Endothelial cell of umbilical vein (primary cell): ENCODE results near the gene KDM6B. TPM values are rescaled to one million over a fixed set of nuclear protein-coding genes. Genes with fewer than 3 reads are reported as not detected.

Source experiments
- BruUV-seq: library from RNA; stranded (reverse); fragments of 400-500 nt; replicated peaks from 2 replicates; lab custom pipeline; 2021; lab: Mats Ljungman, UMichigan
- CTCF ChIA-PET: fragments of 300-600, 350-600 bp; sonication (Branson Sonifier 250); formaldehyde crosslinking; loops from one replicate; lab custom pipeline; 2021; ENCODE audit warnings: antibody characterized with exemption, inconsistent platforms; lab: Charles Lee
- POLR2A ChIA-PET: fragments of 300-600, 350-600 bp; sonication (Branson Sonifier 250); formaldehyde crosslinking; loops from one replicate; lab custom pipeline; 2021; ENCODE audit warnings: antibody characterized with exemption, inconsistent platforms; lab: Charles Lee
- DNase-seq: peaks from one replicate; pipeline ENCODE4 v3.0.0-alpha.2; 2011; ENCODE audit warnings: low read depth, low spot score
- FAIRE-seq: peaks from 2 replicates; lab custom pipeline; 2011; peaks lifted over from hg19 to GRCh38; lab: Jason Lieb, UNC
- H2AFZ ChIP-seq: 2 replicates; pipeline ENCODE4 v1.6.0; 2012; ENCODE audit warnings: low read depth, low read length, control low read depth, inconsistent platforms
- H3K27ac ChIP-seq: 2 replicates; pipeline ENCODE4 v1.5.1; 2011; ENCODE audit warnings: low read depth, mild to moderate bottlenecking, control low read depth, low read length, moderate library complexity; ENCODE audit not compliant: insufficient read depth
- H3K27me3 ChIP-seq, 2 experiments: 2 replicates each; pipeline versions ENCODE4 v1.6.0 to v1.6.1; 2011; ENCODE audit warnings: low read length in 2 of 2, mixed read lengths in 1 of 2; ENCODE audit not compliant: control insufficient read depth in 2 of 2, insufficient read depth in 2 of 2
- H3K36me3 ChIP-seq, 2 experiments: 2 replicates in 1 of 2; 3 replicates in 1 of 2; pipeline ENCODE4 v1.5.1; 2011; ENCODE audit warnings: low read length in 2 of 2, mild to moderate bottlenecking in 1 of 2, moderate library complexity in 1 of 2; ENCODE audit not compliant: control insufficient read depth in 2 of 2, insufficient read depth in 2 of 2; ENCODE audit errors: extremely low read depth in 1 of 2
- H3K4me1 ChIP-seq: 3 replicates; pipeline ENCODE4 v1.5.1; 2011; ENCODE audit warnings: mild to moderate bottlenecking, low read length; ENCODE audit not compliant: control insufficient read depth, insufficient read depth; ENCODE audit errors: extremely low read depth
- H3K4me2 ChIP-seq: 2 replicates; pipeline ENCODE4 v1.6.1; 2011; ENCODE audit warnings: low read length, control low read depth, mixed read lengths; ENCODE audit not compliant: insufficient read depth
- H3K4me3 ChIP-seq, 3 experiments: fragments of 200-600 bp in 1 of 3; sonication (generic), shearing (Covaris generic) in 1 of 3; replicated peaks in 1 of 3; 2 replicates each; pipeline ENCODE4 v1.5.1; 2011 to 2016; ENCODE audit warnings: control low read depth in 3 of 3, low read length in 3 of 3, mild to moderate bottlenecking in 2 of 3, inconsistent platforms in 1 of 3, low read depth in 1 of 3, moderate library complexity in 1 of 3; ENCODE audit not compliant: insufficient read depth in 1 of 3
- H3K79me2 ChIP-seq: 2 replicates; pipeline ENCODE4 v1.6.0; 2012; ENCODE audit warnings: low read length, inconsistent platforms; ENCODE audit not compliant: control insufficient read depth, insufficient read depth
- H3K9ac ChIP-seq: replicated peaks from 2 replicates; pipeline ENCODE3; 2011; ENCODE audit warnings: low read length, control low read depth; ENCODE audit not compliant: insufficient read depth; ENCODE audit errors: extremely low read depth
- H3K9me1 ChIP-seq: replicated peaks from 3 replicates; pipeline ENCODE4 v1.6.0; 2011; ENCODE audit warnings: mild to moderate bottlenecking, low read length; ENCODE audit not compliant: control insufficient read depth, insufficient read depth; ENCODE audit errors: extremely low read depth
- H3K9me3 ChIP-seq: replicated peaks from 2 replicates; pipeline ENCODE4 v1.5.1; 2012; ENCODE audit warnings: low read length, inconsistent platforms; ENCODE audit not compliant: control insufficient read depth, insufficient read depth
- H4K20me1 ChIP-seq: replicated peaks from 2 replicates; pipeline ENCODE3; 2011; ENCODE audit warnings: mild to moderate bottlenecking, low read length; ENCODE audit not compliant: control insufficient read depth, insufficient read depth; ENCODE audit errors: extremely low read depth
- EZH2 ChIP-seq: IDR thresholded peaks from 2 replicates; pipeline ENCODE4 v1.6.1; 2012; ENCODE audit warnings: borderline replicate concordance, low read depth, mild to moderate bottlenecking, moderate library complexity, low read length, inconsistent platforms; ENCODE audit not compliant: severe bottlenecking
- GATA2 ChIP-seq: IDR thresholded peaks from 2 replicates; pipeline ENCODE4 v1.7.0; 2011; ENCODE audit warnings: low read depth, mild to moderate bottlenecking, moderate library complexity, mixed read lengths, low read length; ENCODE audit not compliant: insufficient read length, insufficient read depth
- JUN ChIP-seq: IDR thresholded peaks from 2 replicates; pipeline ENCODE4 v1.6.1; 2011; ENCODE audit warnings: borderline replicate concordance, low read depth; ENCODE audit not compliant: insufficient read length, insufficient read depth
- MYC ChIP-seq: IDR thresholded peaks from one replicate; pipeline ENCODE4 v1.6.1; 2011; ENCODE audit warnings: mild to moderate bottlenecking, low read depth, low read length
- POLR2A ChIP-seq: IDR thresholded peaks from 2 replicates; pipeline ENCODE4 v1.6.1; 2012; ENCODE audit warnings: low read depth, mild to moderate bottlenecking, control low read depth, low read length
- POLR2AphosphoS5 ChIP-seq: IDR thresholded peaks from 2 replicates; pipeline ENCODE4 v1.6.1; 2012; ENCODE audit warnings: low read depth, mild to moderate bottlenecking, control low read depth, low read length, moderate library complexity; ENCODE audit not compliant: insufficient read depth
- dilution Hi-C: fragments of 300-500 bp; cut with MboI; formaldehyde crosslinking; loops from one replicate; pipeline ENCODE4 v1.15.0; 2019; ENCODE audit warnings: low sequenced_read_pairs; ENCODE audit not compliant: extremely low pct_ligation_motif_present
- intact Hi-C: fragments of 100-400 bp; cut with micrococcal nuclease; formaldehyde crosslinking; loops from one replicate; pipeline ENCODE4 v1.10.0; 2022
- polyA plus RNA-seq, 4 experiments: library from polyadenylated mRNA; depleted of rRNA in 3 of 4; stranded (reverse) in 3 of 4; unstranded in 1 of 4; fragments of >200 nt; gene quantifications; 2 replicates each; pipeline versions ENCODE4 v1.2.1 to v1.2.3, GENCODE V29; 2011 to 2012; ENCODE audit warnings: missing spikeins in 1 of 4
- total RNA-seq: library from RNA; stranded (reverse); gene quantifications from 2 replicates; pipeline ENCODE4 v1.2.3, GENCODE V29; 2021
- TF ChIP-seq, protein P1 (sequence below), 2 donors: IDR thresholded peaks; 1 replicate in 1 of 2; 2 replicates in 1 of 2; pipeline ENCODE4 v1.5.1; 2011; ENCODE audit warnings: low read length in 2 of 2, mild to moderate bottlenecking in 2 of 2, moderate library complexity in 2 of 2, control low read depth in 1 of 2, inconsistent platforms in 1 of 2, low read depth in 1 of 2; ENCODE audit not compliant: insufficient read depth in 1 of 2; ENCODE audit errors: extremely low read depth in 1 of 2
- TF ChIP-seq, protein P2 (sequence below): IDR thresholded peaks from 2 replicates; pipeline ENCODE4 v1.6.1; 2011; ENCODE audit not compliant: insufficient read depth, insufficient read length

KDM6B gene
- total and polyA plus RNA-seq, 2 donors (not counting 3 experiments of a cell fraction or from before 2014, with no cell fraction given) = 1.8 to 17.8 TPM

- peak; percentile 41 for TF ChIP-seq POLR2AphosphoS5
- TF ChIP-seq, protein P1, sequence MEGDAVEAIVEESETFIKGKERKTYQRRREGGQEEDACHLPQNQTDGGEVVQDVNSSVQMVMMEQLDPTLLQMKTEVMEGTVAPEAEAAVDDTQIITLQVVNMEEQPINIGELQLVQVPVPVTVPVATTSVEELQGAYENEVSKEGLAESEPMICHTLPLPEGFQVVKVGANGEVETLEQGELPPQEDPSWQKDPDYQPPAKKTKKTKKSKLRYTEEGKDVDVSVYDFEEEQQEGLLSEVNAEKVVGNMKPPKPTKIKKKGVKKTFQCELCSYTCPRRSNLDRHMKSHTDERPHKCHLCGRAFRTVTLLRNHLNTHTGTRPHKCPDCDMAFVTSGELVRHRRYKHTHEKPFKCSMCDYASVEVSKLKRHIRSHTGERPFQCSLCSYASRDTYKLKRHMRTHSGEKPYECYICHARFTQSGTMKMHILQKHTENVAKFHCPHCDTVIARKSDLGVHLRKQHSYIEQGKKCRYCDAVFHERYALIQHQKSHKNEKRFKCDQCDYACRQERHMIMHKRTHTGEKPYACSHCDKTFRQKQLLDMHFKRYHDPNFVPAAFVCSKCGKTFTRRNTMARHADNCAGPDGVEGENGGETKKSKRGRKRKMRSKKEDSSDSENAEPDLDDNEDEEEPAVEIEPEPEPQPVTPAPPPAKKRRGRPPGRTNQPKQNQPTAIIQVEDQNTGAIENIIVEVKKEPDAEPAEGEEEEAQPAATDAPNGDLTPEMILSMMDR (IDR thresholded peaks at IDR 0.05; ENCODE audit: extremely low read depth in 1 of 2, insufficient read depth in 1 of 2, low read depth in 1 of 2, low read length in 2 of 2) = no peak
- peak; percentile 33 for TF ChIP-seq GATA2
- TF ChIP-seq POLR2A = no peak
- no peak for TF ChIP-seq EZH2
- TF ChIP-seq MYC = peak; percentile 19
- TF ChIP-seq, protein P2, sequence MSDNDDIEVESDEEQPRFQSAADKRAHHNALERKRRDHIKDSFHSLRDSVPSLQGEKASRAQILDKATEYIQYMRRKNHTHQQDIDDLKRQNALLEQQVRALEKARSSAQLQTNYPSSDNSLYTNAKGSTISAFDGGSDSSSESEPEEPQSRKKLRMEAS = peak; percentile 35
- no peak for TF ChIP-seq JUN
- dilution Hi-C loops = no loop called here
- FAIRE-seq = peak; percentile 91
- Histone ChIP-seq H2AFZ (no peak overlapping the region), H3K4me2 (peak overlapping the region; percentile 72), H3K4me1 (peaks cover 35% of the 10 kb centered on the region), H3K4me3 (peak overlapping the region; percentile 1 to 53 (median 52)), H4K20me1 (no peaks in the 10 kb centered on the region), H3K9me3 (no peaks in the 10 kb centered on the region), H3K36me3 (peaks cover 0 to 11% of the 10 kb centered on the region in 2 experiments), H3K27ac (peak overlapping the region; percentile 96), H3K79me2 (peaks cover 2% of the 10 kb centered on the region), H3K9me1 (no peaks in the 10 kb centered on the region), H3K27me3 (no peaks in the 10 kb centered on the region), H3K9ac (peak overlapping the region; percentile 96)
- POLR2A ChIA-PET = interaction anchor here (1.0 to 1.4 kb wide), 4 partner anchors 11 to 19 kb away, joined by 3 to 8 read pairs (median 4); no protein-coding TSS in a partner anchor
- DNase-seq = peak; percentile 79
- CTCF ChIA-PET = interaction anchor here (0.7 to 3.1 kb wide), 9 partner anchors 14 to 606 kb away, joined by 3 to 28 read pairs (median 4); partner anchors contain the start of gene KDM6B
- no TSS peak for BruUV-seq
- intact Hi-C loops = loop anchor here (1.0 to 10.0 kb wide), 4 partner anchors 113 to 831 kb away; partner anchors contain the start of genes BCL6B, PHF23 and WRAP53
Observed at GRCh38 chr17:7856011-7856810, 22.2 kb downstream of the KDM6B start.
